CD4-positive, alpha-beta T cell treated with Interleukin-10 for 1 hour (primary cell): ENCODE measurements around the gene CHN2.

Source experiments
- DNase-seq: peaks from one replicate; pipeline ENCODE4 v3.0.0-alpha.2; 2020

CHN2 gene

GRCh38 chr7:29413626-29414136 lies 219.1 kb downstream of the CHN2 start:
- DNase-seq: no peak

DNA sequence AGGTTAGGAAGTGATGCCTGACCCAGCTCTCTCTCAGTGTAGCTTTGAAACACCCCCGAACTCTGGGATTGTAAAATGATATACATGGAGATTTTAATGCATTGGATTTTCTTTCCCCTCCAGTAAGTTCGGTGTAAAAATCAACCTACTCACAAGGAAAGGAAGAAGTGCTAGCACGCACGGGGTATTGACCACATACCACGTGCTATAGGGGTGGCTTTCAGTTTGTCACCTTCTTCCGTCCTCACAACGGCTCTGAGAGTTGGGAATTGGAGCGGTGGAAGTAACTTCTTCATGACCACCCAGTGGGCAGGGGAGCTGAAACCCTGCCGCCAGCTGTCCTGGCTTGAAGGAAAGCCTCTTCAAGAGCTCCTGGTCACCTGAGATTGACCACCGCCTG lies 219.6 kb downstream of the CHN2 start:
- no peak for DNase-seq

DNA sequence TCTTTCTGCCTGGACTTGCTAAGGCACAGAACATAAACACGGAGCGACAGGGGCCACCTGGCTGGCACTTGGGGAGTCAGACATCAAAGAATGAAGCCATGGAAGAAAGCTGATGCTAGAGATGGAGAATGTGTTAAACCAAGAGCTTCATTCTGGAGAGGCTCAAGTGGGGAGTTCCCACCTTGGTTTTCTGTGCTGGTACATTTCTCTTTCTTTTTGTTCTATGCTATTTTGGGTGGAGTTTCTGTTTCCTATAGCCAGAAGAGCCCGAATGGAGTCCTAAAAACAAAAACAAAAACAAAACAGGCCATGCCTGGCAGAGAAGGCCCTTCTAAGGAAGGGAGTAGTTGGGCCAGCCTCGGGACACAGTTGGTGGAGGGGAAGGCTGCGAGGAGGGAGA lies 220.6 kb downstream of the CHN2 start:
- no peak for DNase-seq

GRCh38 chr7:29416276-29416937 lies 221.8 kb downstream of the CHN2 start:
- DNase-seq: no peak

GRCh38 chr7:29416938-29417305 lies 222.3 kb downstream of the CHN2 start:
- no peak for DNase-seq

DNA sequence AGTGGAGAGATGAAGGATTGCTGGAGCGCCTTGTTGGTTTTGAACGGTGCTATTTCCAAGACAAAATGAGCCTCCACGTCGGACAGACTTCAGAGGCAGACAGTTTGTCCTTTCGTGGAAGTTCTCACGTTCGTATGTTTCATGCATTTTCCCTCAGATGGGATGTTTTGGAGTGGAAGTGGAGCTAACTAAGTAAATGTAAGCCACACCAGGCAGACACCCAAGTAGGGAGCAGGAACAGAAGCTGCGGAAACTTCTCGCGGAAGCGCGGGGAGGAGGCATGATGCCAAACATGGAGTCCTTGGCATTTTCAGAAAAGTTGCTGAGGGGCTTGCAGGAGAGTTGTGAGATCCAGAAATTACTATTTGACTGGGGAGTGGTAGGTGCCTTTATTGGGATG lies 223.5 kb downstream of the CHN2 start:
- DNase-seq: no peak

GRCh38 chr7:29418651-29419050 lies 224.1 kb downstream of the CHN2 start:
- no peak for DNase-seq

- DNase-seq: no peak
Measured at GRCh38 chr7:29420011-29420410, 225.4 kb downstream of the CHN2 start.

GRCh38 chr7:29421010-29421956 lies 226.7 kb downstream of the CHN2 start:
- no peak for DNase-seq

DNA sequence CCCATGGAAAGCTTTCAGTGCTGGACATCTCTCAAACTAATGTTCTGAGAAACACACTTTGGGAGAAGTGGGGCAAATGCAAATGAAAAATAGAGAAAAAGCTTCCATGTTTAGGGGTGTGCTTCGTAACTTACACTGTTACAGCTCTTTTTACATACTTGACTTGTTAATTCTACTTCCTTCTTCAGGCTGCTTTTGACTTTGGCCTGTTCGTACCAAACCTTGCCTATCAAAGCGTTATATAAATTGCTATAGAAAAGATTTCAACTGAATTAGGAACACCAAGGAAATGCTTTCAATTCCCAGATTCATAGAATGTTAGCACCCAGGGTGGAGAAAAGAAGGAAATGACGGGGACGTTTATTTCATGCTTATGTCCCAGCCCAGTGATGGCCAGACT lies 228.3 kb downstream of the CHN2 start:
- no peak for DNase-seq

DNA sequence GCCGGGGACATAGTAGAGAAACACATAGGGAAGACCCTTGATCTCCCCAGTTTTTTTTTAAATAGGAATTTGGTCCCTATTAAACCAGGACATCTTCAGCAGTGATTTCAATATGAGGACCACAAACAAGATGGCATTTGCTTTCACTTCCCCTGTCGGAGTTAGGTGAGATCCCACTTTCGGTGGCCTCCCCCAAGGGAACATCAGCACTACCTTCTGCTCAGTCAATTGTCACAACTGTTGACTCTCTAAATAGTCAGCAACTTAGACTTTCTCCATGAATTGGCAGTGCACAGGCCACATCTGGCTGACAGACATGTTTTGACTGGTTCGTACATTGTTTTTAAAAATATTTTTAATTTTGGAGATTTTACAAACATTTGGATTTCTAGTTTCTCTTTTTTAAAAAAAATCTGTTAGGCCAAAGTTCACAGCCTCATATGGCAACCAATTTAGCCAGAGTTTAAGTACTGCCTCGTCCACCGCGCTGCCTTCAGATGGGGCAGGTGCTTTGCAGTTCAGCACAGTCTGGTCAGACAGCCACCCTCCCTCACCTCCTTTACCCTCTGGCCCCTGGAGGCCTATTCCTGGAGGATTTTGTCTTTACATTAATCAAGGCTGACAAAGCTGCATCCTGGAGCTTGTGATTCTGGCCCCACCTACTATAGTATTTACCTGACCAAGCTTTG lies 229.9 kb downstream of the CHN2 start:
- no peak for DNase-seq

DNA sequence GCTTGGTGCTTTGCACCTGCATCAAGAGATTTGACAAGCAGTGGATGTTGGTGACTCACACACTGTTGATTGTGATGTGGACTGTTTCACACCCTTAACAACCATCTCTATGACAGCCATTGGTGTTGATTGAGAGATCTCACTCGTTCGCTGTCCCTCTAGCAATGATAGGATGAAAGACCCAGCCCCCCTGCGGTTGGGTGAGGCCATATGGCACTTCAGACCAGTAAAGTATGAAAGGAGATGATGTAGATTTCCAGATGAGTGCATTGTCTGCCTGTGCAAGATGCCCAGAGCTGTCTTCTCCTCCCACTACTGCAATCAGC lies 230.4 kb downstream of the CHN2 start:
- DNase-seq: no peak

DNA sequence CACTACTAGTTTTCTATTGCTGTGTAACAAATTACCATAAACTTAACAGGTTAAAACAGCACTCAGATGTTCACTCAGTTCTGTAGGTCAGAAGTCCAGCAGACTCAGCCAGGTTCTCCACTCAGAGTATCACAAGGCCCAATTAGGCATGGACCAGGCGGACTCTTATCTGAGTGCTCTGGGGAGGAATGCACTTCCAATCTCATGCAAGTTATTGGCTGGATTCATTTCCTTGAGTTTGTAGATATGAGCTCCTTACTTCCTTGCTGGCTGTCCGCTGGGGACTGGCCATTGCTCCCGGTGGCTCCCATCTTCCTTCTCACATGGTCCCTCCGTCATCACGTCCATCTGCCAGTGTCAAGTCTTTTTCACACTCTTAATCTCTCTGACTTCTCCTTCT lies 232.0 kb downstream of the CHN2 start:
- DNase-seq: no peak

- DNase-seq: no peak
Measured at GRCh38 chr7:29429401-29429800, 234.8 kb downstream of the CHN2 start.

DNA sequence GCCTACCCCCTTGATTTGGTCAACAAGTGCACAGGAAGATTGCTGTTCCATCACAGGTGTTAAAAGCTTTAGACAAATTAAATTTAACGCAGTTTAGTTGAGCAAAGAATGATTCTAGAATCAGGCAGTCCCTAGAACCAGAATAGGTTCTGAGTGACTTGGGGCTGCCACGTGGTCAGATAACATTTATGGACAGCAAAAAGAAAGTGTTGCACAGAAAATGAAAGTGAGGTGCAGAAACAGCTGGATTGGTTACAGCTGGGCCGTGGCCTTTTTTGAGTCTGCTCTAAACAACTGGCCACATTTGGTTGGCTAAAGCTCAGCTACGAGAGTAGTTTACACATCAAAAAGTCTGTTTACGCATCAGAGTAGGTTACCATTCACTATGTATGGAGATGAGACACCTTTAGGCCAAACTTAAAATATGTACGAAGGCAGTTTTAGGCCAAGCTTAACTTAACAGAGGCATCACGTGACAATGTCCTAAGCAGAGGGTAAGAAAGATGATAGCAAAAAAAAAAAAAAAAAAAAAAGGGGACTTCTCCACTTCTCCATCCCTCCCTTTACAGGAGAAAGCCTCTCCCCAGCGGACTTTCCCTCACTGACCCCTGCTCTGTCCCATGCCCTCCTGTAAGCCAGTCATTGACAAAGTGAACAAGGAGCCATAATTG lies 235.8 kb downstream of the CHN2 start:
- DNase-seq: no peak

DNA sequence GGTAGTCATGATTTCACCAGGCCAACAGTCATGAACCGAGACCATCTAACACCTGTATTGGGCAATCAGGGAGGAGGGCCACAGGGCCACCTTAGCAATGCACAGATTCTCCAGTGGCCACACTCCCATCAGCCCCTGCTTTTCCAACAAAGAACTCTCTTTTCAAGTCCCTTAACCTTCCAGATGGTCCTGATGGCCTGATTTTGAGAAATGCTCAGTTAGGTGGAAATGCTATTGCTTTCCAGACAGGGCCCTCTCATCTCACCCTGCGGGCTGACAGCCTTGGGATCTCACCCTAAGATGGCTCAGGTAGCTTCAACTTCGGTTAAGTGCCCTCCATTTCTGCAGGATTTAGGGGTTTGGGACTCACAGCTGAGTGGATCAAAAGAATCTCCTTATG lies 237.1 kb downstream of the CHN2 start:
- no peak for DNase-seq

- DNase-seq: no peak
Measured at GRCh38 chr7:29432721-29433120, 238.1 kb downstream of the CHN2 start.

DNA sequence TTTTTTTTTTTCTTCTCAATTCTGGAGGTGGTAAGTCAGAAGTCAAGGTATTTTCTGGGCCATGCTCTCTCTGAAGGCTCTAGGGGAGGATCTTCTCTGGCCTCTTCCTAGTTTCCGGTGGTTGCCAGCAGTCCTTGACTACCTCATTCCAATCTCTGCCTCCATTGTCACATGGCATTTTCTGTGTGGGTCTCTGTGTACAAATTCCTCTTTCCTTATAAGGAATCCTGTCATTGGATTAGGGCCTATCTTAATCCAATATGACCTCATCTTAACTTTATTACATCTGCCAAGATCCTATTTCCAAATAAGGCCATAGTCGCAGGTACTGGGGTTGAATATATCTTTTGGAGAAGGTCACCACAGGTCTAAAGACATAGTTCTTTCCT lies 239.8 kb downstream of the CHN2 start:
- no peak for DNase-seq

DNA sequence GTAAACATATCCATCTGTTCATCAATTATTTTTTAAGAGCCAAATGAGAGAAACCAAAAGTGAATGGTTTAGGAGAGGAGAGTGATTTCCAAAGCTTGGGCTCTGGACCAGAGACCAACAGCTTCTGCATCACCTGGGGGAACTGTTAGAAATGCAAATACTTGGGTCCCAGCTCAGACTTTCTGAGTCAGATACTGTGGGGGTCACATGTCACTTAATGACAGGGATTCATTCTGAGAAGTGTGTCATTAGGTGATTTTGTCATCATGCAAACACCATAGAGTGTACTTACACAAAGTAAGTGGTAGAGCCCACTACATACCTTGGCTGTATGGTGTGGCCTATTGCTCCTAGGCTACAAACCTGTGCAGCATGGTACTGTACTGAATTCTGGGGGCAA lies 240.6 kb downstream of the CHN2 start:
- DNase-seq: no peak

DNA sequence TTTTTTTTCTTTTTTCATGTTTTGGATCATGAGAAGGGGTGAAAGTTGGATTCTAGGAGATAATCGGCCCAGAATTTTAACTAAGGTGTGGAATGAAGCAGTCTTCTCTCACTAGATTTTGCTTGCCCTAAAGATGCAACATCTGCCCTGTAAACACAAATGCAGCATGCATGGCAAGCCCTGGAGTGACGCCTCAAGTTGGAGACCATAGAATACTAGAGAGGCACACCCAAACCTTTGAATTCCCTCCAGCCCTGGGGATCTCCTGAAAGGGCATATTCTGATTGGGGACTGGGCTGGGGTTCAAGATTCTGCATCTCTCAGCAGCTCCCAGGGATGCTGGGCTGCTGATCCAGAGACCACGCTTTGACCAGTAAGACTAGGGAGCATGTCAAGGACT lies 241.3 kb downstream of the CHN2 start:
- no peak for DNase-seq

GRCh38 chr7:29442146-29442545 lies 247.6 kb downstream of the CHN2 start:
- DNase-seq: no peak

DNA sequence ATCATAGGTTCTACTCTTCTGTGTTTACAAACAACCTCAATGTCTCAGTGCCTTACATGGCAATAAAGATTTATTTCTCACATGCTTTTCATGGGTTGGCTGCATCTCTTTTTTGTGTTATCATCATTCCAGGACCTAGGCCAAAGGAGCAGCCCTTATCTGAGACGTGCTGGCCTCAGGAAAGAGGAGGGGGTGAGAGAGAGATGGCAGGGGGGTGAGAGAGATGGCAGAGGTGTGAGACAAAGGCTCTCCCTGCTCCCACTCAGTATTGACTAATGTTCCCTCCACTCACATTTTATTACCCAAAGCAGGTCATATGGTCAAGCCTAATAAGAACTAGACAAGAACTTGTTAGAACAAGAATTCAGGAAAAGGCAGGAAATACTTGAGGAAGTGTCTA lies 249.0 kb downstream of the CHN2 start:
- no peak for DNase-seq

- no peak for DNase-seq
Measured at GRCh38 chr7:29444267-29444666, 249.7 kb downstream of the CHN2 start.
